ENCODE measurements around the gene POLR3H. TPM values are rescaled to one million over a fixed set of nuclear protein-coding genes. Genes with fewer than 3 reads are reported as not detected.

Gene POLR3H
- total RNA-seq, 1 donor from 2014 or later = 44.5 TPM

GRCh38 chr22:41570221-41570620 is 26.0 kb upstream of the POLR3H start:
- FAIRE-seq (no peak), DNase-seq (ENCODE audit: low read depth) (no peak)
- H3K36me3 ChIP-seq (ENCODE audit: insufficient read depth, low read length) = no peaks in the 10 kb centered on the region
- H3K27ac ChIP-seq (ENCODE audit: low read depth, low read length) = no peak overlapping the region
- H3K4me1 Mint-ChIP-seq (ENCODE audit: low read depth, unreplicated experiment) = peaks cover 3% of the 10 kb centered on the region
- no peak overlapping the region for H3K9ac ChIP-seq (ENCODE audit: low read length)
- H3K27me3 ChIP-seq (ENCODE audit: insufficient read depth, low read length) = no peaks in the 10 kb centered on the region
- no peaks in the 10 kb centered on the region for H3K79me2 ChIP-seq (ENCODE audit: insufficient read depth, low read length)
- H3K4me3 ChIP-seq (ENCODE audit: insufficient read depth, low read depth, low read length) = no peak overlapping the region
- peaks cover 6% of the 10 kb centered on the region for H3K4me1 ChIP-seq (ENCODE audit: insufficient read depth, low read length)
- H3K9me3 ChIP-seq (ENCODE audit: insufficient read depth, low read depth, low read length) = no peaks in the 10 kb centered on the region
- H3K9me3 Mint-ChIP-seq (ENCODE audit: unreplicated experiment) = no peaks in the 10 kb centered on the region
- peaks cover 2% of the 10 kb centered on the region for H3K36me3 Mint-ChIP-seq (ENCODE audit: low read depth, unreplicated experiment)
- no peaks in the 10 kb centered on the region for H4K20me1 ChIP-seq (ENCODE audit: insufficient read depth, low read length)
- H2AFZ ChIP-seq (ENCODE audit: low read depth, low read length) = no peak overlapping the region
- H3K4me2 ChIP-seq (ENCODE audit: low read length) = no peak overlapping the region
- TF ChIP-seq CTCF (IDR thresholded peaks at IDR 0.05; ENCODE audit: insufficient read depth, low read depth, low read length) (no peak), EZH2 (IDR thresholded peaks at IDR 0.05; ENCODE audit: insufficient read depth, low read length) (no peak)
- H3K4me3 Mint-ChIP-seq (ENCODE audit: unreplicated experiment) = no peak overlapping the region
- no peak overlapping the region for H3K27ac Mint-ChIP-seq (ENCODE audit: unreplicated experiment)
- H3K27me3 Mint-ChIP-seq (ENCODE audit: low read depth, unreplicated experiment) = no peaks in the 10 kb centered on the region

GRCh38 chr22:41568811-41569210 is 24.5 kb upstream of the POLR3H start:
- Mint-ChIP-seq H3K4me3 (ENCODE audit: unreplicated experiment) (peak overlapping the region; percentile 8), H3K9me3 (ENCODE audit: unreplicated experiment) (no peaks in the 10 kb centered on the region), H3K4me1 (ENCODE audit: low read depth, unreplicated experiment) (peaks cover 6% of the 10 kb centered on the region), H3K27me3 (ENCODE audit: low read depth, unreplicated experiment) (no peaks in the 10 kb centered on the region), H3K27ac (ENCODE audit: unreplicated experiment) (no peak overlapping the region), H3K36me3 (ENCODE audit: low read depth, unreplicated experiment) (peaks cover 2% of the 10 kb centered on the region)
- H3K27ac ChIP-seq (ENCODE audit: low read depth, low read length) = no peak overlapping the region
- no peak overlapping the region for H2AFZ ChIP-seq (ENCODE audit: low read depth, low read length)
- no peak overlapping the region for H3K4me2 ChIP-seq (ENCODE audit: low read length)
- H4K20me1 ChIP-seq (ENCODE audit: insufficient read depth, low read length) = no peaks in the 10 kb centered on the region
- H3K9ac ChIP-seq (ENCODE audit: low read length) = no peak overlapping the region
- no peak overlapping the region for H3K4me3 ChIP-seq (ENCODE audit: insufficient read depth, low read depth, low read length)
- no peaks in the 10 kb centered on the region for H3K79me2 ChIP-seq (ENCODE audit: insufficient read depth, low read length)
- DNase-seq (ENCODE audit: low read depth) = no peak
- H3K36me3 ChIP-seq (ENCODE audit: insufficient read depth, low read length) = no peaks in the 10 kb centered on the region
- H3K27me3 ChIP-seq (ENCODE audit: insufficient read depth, low read length) = no peaks in the 10 kb centered on the region
- no peak for FAIRE-seq
- TF ChIP-seq EZH2 (IDR thresholded peaks at IDR 0.05; ENCODE audit: insufficient read depth, low read length) = no peak
- no peak for TF ChIP-seq CTCF (IDR thresholded peaks at IDR 0.05; ENCODE audit: insufficient read depth, low read depth, low read length)
- H3K4me1 ChIP-seq (ENCODE audit: insufficient read depth, low read length) = peaks cover 15% of the 10 kb centered on the region
- no peaks in the 10 kb centered on the region for H3K9me3 ChIP-seq (ENCODE audit: insufficient read depth, low read depth, low read length)

- H3K4me1 ChIP-seq (ENCODE audit: insufficient read depth, low read length) = peaks cover 27% of the 10 kb centered on the region
- H3K4me2 ChIP-seq (ENCODE audit: low read length) = no peak overlapping the region
- FAIRE-seq (no peak), DNase-seq (ENCODE audit: low read depth) (no peak)
- H3K27me3 ChIP-seq (ENCODE audit: insufficient read depth, low read length) = no peaks in the 10 kb centered on the region
- Mint-ChIP-seq H3K9me3 (ENCODE audit: unreplicated experiment) (no peaks in the 10 kb centered on the region), H3K36me3 (ENCODE audit: low read depth, unreplicated experiment) (peaks cover 2% of the 10 kb centered on the region), H3K27ac (ENCODE audit: unreplicated experiment) (no peak overlapping the region), H3K27me3 (ENCODE audit: low read depth, unreplicated experiment) (no peaks in the 10 kb centered on the region), H3K4me3 (ENCODE audit: unreplicated experiment) (no peak overlapping the region), H3K4me1 (ENCODE audit: low read depth, unreplicated experiment) (peaks cover 15% of the 10 kb centered on the region)
- no peak overlapping the region for H3K9ac ChIP-seq (ENCODE audit: low read length)
- no peaks in the 10 kb centered on the region for H3K36me3 ChIP-seq (ENCODE audit: insufficient read depth, low read length)
- H3K79me2 ChIP-seq (ENCODE audit: insufficient read depth, low read length) = no peaks in the 10 kb centered on the region
- H4K20me1 ChIP-seq (ENCODE audit: insufficient read depth, low read length) = no peaks in the 10 kb centered on the region
- TF ChIP-seq EZH2 (IDR thresholded peaks at IDR 0.05; ENCODE audit: insufficient read depth, low read length) = no peak
- no peak for TF ChIP-seq CTCF (IDR thresholded peaks at IDR 0.05; ENCODE audit: insufficient read depth, low read depth, low read length)
- no peak overlapping the region for H3K4me3 ChIP-seq (ENCODE audit: insufficient read depth, low read depth, low read length)
- no peaks in the 10 kb centered on the region for H3K9me3 ChIP-seq (ENCODE audit: insufficient read depth, low read depth, low read length)
- no peak overlapping the region for H2AFZ ChIP-seq (ENCODE audit: low read depth, low read length)
- H3K27ac ChIP-seq (ENCODE audit: low read depth, low read length) = no peak overlapping the region
These were observed 23.2 kb upstream of the POLR3H start for GRCh38 chr22:41567512-41567768.

Data from astrocyte (in vitro differentiated cells and primary cell).